ENCODE results near the gene ATF5.

DNA sequence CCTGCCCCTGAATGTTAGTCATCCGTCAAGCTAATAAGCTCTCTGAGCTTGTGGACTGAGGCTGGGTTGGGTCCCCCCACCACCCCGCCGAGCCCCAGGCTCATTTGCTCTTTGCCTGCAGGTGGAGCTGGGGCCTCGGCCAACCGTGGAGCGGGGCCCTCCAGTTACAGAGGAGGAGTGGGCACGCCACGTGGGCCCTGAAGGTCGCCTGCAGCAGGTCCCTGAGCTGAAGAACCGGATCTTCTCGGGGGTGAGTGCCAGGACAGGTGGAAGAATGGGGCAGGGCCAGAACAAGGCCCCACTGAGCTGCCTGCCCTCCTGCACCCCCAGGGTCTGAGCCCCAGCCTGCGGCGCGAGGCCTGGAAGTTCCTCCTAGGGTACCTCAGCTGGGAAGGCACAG lies 46.4 kb upstream of the ATF5 start:
- TF ChIP-seq, protein P1, sequence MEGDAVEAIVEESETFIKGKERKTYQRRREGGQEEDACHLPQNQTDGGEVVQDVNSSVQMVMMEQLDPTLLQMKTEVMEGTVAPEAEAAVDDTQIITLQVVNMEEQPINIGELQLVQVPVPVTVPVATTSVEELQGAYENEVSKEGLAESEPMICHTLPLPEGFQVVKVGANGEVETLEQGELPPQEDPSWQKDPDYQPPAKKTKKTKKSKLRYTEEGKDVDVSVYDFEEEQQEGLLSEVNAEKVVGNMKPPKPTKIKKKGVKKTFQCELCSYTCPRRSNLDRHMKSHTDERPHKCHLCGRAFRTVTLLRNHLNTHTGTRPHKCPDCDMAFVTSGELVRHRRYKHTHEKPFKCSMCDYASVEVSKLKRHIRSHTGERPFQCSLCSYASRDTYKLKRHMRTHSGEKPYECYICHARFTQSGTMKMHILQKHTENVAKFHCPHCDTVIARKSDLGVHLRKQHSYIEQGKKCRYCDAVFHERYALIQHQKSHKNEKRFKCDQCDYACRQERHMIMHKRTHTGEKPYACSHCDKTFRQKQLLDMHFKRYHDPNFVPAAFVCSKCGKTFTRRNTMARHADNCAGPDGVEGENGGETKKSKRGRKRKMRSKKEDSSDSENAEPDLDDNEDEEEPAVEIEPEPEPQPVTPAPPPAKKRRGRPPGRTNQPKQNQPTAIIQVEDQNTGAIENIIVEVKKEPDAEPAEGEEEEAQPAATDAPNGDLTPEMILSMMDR (IDR thresholded peaks at IDR 0.05; ENCODE audit: insufficient read depth, low read depth, low read length), result no peak
- no peak for TF ChIP-seq EZH2 (IDR thresholded peaks at IDR 0.05; ENCODE audit: insufficient read depth, low read length)

All from astrocyte (in vitro differentiated cells and primary cell).